Measurements from ENCODE around the gene TMEM270. TPM values are rescaled to one million over a fixed set of nuclear protein-coding genes. Genes with fewer than 3 reads are reported as not detected.
"Not testable (repeated sequence)": the region's sequence is repeated elsewhere in the genome, so short reads cannot be mapped to it uniquely, and the experiment has no call there.

Gene TMEM270
- total RNA-seq, 1 experiment from 2014 or later, result not detected

DNA sequence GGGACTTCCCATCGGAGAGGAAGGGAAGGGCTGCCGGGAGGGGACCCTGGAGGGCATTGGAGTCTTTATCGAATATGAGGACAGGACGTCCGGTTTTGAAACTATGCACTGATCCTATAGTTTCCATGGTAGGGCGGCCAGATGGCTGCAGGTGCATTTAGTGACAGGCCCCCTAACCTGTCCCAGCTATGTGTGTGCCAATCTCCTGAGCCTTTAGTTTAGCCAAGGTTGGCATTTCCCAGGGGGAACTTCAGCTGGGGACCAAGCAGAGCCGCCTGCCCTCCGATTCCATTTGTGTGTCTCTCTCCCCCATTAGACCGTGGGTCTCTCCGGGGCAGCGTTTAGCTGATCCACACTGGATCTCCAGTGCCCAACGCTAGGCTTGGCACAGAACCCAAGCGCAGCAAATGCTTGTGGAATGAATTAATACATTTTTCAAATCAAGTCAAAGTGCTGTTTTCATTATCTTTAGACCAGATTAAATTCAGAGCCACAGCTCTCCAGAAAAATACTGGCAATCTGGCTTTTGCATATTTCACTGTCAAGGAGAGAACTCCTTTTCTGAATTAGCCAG lies 19.9 kb downstream of the TMEM270 start:
- DNase-seq (ENCODE audit: low spot score), result no peak

DNA sequence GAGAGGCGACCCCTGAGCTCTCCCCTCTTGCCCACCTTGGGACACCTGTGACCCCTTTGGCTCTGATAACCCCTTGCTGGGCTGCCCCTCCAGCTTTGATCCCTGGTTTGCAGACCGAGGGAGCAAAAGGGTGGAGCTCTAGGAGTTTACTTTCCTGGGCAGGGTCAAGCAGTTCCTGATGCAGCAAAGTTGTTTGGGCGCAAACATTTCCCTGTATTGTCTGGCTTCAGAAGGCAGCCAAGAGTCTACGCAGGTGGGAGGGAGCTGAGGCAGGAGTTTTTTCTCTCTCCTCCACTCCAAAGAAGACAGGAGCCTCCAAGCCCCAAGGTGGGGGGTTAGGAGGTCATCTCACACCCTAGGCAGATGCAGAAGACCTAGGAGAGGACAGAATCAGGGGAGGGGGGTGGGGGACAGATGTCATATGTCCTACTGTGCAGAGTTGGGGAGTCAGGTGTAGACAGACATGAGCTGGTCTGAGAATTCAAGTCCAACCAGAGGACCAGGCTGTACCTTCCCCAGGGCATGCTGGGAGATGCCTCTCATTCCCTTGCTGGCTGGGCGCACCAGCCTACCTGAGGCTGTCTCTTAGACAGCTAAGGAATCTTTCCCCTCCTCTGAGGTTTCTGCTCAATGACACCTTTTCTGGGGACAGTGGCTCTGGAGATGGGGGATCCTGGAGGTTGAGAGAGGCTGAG lies 20.5 kb downstream of the TMEM270 start:
- no peak for DNase-seq (ENCODE audit: low spot score)

More for the DNA sequence above, 19.9 kb downstream of the TMEM270 start:
- in situ Hi-C loops (cut with HindIII; ENCODE audit: low sequenced_read_pairs), result no loop called here

GRCh38 chr7:73882047-73882402 lies 21.1 kb downstream of the TMEM270 start:
- DNase-seq (ENCODE audit: low spot score), result no peak
- in situ Hi-C loops (cut with HindIII; ENCODE audit: low sequenced_read_pairs), result no loop called here

More for the DNA sequence above, 20.5 kb downstream of the TMEM270 start:
- in situ Hi-C loops (cut with HindIII; ENCODE audit: low sequenced_read_pairs), result no loop called here

GRCh38 chr7:73884867-73885422 lies 24.0 kb downstream of the TMEM270 start:
- in situ Hi-C loops (cut with HindIII; ENCODE audit: low sequenced_read_pairs); DNase-seq (ENCODE audit: low spot score): not testable (repeated sequence)

DNA sequence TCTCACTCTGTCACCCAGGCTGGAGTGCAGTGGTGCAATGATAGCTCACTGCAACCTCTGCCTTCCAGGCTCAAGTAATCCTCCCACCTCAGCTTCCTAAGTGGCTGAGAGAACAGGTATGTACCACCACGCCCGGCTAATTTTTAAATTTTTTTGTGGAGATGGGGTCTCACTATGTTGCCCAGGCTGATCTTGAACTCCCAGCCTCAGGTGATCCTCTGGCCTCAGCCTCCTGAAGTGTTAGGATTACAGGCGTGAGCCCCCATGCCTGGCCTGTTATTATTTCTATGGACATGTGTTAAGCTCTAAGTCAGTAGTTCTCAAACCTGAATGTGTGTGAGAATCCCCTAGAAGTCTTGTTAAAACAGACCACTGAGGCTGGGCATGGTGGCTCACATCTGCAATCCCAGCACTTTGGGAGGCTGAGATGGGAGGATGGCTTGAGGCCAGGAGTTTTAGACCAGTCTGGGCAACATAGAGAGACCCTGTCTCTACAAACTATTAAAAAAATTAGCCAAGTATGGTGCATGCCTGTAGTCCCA lies 24.5 kb downstream of the TMEM270 start:
- DNase-seq (ENCODE audit: low spot score), result no peak
- in situ Hi-C loops (cut with HindIII; ENCODE audit: low sequenced_read_pairs), result no loop called here

- no peak for DNase-seq (ENCODE audit: low spot score)
- in situ Hi-C loops (cut with HindIII; ENCODE audit: low sequenced_read_pairs), result no loop called here
Measured at GRCh38 chr7:73885975-73886798, 25.2 kb downstream of the TMEM270 start.

DNA sequence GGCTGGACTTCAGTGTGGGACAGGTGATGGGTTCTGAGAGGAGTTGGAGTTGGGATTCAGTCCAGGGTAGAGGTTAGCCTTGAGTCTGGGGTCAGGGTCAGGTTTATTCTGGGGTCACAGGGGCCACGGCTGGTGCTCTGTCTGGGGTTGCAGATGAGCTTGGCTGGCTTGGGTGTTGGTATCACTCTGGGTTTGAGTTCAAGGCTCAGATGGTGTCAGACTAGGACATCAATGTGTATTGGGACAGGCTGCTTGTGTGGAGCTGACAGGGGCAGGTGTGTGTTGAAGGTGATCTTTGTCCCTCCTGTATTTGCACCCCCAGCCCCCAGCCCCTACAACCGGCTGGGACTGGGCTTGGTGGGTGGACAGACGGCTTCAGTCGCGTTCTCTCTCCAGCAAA lies 26.8 kb downstream of the TMEM270 start:
- in situ Hi-C loops (cut with HindIII; ENCODE audit: low sequenced_read_pairs), result no loop called here
- no peak for DNase-seq (ENCODE audit: low spot score)

DNA sequence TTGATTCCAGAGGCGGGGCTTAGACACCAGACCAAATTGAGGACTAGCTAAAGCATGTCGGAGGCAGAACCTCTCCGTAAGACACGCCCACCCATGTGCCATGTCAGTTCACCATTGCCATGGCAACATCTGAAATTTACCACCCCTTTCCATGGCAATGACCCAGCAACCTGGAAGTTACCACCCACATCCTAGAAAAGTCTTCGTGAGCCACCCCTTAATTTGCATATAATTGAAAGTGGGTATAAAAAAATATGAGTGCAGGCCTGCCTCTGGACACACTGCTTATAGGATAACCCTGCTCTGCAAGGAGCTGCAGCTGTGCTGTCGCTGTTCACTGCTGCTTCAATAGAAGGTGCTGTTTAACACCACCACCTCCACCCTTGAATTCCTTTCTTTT lies 28.0 kb downstream of the TMEM270 start:
- DNase-seq (ENCODE audit: low spot score), result no peak
- in situ Hi-C loops (cut with HindIII; ENCODE audit: low sequenced_read_pairs), result no loop called here

DNA sequence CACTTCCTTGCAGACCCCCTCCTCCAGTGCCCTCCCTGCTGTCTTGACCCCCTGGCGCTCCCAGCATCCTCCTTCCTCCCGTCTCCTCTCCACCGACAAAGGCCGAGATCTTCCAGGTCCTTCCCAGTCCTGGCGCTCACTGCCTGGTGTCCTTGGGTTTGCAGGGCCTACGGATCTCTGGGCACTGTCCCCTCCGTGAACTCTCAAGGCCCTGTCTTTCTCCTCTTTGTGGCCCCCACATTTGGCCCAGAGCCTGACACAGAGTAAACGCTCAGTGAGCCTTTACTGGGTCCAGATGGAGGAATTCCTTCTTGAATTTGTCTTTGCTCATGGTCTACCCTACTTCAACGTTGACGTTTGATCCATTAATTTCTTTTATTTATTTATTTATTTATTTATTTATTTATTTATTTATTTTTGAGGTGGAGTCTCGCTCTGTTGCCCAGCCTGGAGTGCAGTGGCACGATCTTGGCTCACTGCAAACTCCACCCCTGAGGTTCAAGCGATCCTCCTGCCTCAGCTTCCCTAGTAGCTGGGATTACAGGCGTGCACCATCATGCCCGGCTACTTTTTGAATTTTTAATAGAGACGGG lies 29.7 kb downstream of the TMEM270 start:
- in situ Hi-C loops (cut with HindIII; ENCODE audit: low sequenced_read_pairs), result no loop called here
- DNase-seq (ENCODE audit: low spot score), result no peak

DNA sequence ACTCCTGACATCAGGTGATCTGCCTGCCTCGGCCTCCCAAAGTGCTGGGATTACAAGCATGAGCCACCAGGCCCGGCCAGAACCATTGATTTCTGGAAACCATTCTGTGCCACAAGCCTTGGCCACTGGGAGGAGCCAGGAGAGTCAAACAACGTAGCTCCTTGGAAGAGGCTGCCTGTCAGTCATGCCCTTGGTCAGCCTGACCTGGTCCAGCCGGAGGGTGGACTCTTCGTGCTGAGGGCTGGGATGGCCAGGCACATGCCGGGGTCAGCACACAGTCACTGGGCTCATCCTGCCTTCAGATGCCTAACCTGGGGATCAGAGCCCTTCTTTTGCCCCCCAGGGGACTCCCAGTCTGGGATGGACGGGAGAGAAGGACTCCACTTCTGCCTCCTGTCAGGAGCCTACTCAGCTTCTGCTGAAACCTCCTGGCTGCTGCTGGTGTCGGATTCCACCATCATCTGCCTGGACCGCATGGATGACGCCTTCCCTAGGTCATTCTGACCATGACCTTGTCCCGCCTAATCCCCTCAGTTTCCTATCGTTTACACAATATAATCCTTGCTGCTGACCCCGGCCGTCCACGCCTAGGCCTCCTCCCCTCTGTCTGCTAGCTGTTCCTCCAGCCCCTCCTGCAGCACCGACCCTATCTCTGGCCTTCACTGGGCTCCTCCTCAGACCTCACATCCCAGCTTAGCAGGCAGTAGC lies 30.4 kb downstream of the TMEM270 start:
- in situ Hi-C loops (cut with HindIII; ENCODE audit: low sequenced_read_pairs), result no loop called here
- no peak for DNase-seq (ENCODE audit: low spot score)

DNA sequence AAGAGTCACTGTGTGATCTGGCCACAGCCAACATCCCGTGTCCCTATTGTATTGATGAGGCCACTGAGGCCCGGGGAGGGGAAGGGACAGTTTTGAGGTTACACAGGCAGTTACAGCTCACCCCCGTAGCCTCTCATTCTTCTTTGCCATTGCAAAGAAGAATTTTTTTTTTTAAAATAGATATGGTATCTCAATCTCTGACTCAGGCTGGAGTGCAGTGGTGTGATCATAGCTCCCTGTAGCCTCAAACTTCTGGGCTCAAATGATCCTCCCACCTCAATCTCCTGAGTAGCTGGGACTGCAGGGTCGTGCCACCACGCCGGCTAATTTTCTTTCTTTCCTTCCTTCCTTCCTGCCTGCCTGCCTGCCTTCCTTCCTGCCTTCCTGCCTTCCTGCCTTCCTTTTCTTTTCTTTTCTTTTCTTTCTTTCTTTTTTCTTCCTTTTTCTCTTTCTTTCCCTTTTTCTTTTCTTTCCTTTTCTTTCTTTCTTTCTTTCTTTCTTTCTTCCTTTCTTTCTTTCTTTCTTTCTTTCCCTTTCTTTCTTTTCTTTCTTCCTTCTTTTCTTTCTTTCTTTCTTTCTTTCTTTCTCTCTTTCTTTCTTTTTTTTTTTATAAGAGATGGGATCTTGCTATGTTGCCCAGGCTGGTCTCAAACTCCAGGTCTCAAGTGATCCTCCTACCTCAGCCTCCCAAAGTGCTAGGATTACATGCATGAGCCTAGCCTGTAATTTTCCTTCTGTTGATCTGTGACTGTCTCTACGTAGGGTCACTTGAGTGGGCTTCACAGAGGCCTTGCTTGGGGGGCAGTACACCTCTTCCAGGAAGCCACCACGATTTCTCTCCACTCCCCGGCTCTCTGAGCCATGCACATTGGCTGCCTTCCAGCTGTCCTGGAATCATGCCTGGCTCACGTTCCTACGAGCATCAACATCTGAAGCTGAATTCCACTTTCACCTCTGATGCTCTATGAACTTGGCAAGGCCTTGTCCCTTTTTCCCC lies 31.3 kb downstream of the TMEM270 start:
- in situ Hi-C loops (cut with HindIII; ENCODE audit: low sequenced_read_pairs), result no loop called here

GRCh38 chr7:73893342-73894101 lies 32.6 kb downstream of the TMEM270 start:
- DNase-seq (ENCODE audit: low spot score), result no peak
- in situ Hi-C loops (cut with HindIII; ENCODE audit: low sequenced_read_pairs), result no loop called here

More for the DNA sequence above, 31.3 kb downstream of the TMEM270 start:
- no peak for DNase-seq (ENCODE audit: low spot score)

DNA sequence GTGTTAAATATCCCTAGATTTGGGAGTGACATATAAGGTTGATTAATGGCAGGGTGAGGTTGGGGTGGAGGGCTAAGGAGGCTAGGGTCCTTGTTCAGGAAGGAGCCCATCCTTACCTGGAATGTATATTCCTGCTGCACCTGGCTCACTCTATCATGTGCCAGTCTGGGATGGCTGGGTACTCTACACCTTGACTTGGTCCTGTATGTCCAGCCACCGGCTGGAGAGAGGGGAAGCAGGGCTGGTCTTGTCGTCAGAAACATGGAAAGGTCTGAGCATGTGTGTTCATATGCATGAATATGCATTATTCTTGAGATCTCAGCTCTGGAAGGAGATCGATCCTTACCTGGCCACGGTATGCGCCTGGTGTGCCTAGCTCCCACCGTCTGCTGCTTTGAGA lies 33.2 kb downstream of the TMEM270 start:
- no peak for DNase-seq (ENCODE audit: low spot score)
- in situ Hi-C loops (cut with HindIII; ENCODE audit: low sequenced_read_pairs), result no loop called here

DNA sequence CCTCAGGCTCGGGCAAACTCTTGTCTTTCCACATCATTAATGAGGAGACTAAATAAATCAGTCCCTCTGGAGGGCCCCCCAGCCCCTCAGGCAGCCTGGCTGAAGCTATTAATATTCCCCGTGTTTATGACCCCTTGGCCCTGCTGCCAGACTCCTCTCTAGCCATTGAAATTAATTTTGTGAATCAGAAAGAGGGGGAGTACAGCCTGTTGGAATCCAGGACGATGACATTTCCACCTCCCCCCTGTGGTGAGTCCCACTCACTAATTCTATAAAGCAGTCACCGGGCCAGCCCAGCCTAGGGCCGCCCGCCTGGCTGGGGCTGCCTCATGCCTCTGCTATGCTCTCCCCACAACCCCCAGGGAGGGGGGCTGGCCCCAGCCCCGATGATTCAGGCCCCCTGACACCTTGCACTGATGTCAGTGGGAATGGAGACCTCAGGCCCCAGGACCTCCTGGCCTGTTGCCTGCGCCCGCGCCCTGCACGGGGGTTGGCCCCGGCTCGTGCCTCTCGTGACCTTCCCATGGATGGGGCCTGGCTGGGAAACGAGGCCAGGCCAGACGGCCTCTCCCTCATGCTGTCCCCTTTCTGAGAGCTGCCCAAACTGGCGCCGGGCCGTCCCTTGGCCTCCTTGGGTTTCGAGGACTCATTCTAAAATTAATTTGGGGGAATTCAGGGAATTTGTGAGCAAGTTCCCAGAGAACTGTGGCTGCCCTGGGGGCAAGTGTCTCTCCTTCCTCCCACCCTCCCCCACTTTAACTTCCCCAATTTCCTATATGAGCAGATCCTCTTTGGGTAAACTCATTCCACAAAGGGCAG lies 34.0 kb downstream of the TMEM270 start:
- DNase-seq (ENCODE audit: low spot score), result no peak
- in situ Hi-C loops (cut with HindIII; ENCODE audit: low sequenced_read_pairs), result no loop called here

DNA sequence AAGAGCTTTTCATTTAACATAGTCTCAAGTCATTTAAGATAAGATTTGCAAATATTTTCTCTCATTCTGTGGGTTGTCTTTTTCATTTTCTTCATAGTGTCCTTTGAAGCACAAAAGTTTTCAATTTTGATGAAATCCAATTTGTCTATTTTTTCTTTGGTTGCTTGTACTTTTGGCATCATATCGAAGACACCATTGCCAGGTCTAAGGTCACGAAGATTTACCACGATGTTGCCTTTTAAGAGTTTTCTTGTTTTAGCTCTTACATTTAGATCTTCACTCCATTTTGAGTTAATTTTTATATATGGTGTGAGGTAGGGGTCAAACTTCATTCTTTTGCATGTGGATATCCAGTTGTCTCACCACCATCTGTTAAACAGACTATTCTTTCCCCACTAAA lies 34.7 kb downstream of the TMEM270 start:
- in situ Hi-C loops (cut with HindIII; ENCODE audit: low sequenced_read_pairs), result no loop called here
- DNase-seq (ENCODE audit: low spot score), result no peak

DNA sequence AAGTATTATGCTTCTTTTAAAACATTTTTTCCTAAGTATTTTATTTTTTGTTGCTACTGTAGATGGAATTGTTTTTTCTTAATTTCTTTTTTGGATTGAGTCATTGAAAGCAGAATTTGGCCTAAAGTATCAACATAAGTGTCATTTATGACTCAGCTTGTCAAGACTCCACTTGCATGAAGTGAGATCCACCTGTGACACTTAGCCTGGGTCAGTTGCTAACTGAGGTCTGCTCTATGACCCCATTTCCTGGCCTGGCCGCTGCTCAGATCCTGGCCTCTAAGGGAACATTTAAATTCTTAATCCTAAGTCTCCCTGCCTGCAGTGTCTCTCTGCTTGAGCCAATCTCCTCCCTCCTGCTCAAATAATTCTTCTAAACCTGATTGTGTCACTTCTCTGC lies 35.5 kb downstream of the TMEM270 start:
- in situ Hi-C loops (cut with HindIII; ENCODE audit: low sequenced_read_pairs), result no loop called here
- no peak for DNase-seq (ENCODE audit: low spot score)
